Measurements from ENCODE around the gene MDC1.

The MDC1 gene

DNA sequence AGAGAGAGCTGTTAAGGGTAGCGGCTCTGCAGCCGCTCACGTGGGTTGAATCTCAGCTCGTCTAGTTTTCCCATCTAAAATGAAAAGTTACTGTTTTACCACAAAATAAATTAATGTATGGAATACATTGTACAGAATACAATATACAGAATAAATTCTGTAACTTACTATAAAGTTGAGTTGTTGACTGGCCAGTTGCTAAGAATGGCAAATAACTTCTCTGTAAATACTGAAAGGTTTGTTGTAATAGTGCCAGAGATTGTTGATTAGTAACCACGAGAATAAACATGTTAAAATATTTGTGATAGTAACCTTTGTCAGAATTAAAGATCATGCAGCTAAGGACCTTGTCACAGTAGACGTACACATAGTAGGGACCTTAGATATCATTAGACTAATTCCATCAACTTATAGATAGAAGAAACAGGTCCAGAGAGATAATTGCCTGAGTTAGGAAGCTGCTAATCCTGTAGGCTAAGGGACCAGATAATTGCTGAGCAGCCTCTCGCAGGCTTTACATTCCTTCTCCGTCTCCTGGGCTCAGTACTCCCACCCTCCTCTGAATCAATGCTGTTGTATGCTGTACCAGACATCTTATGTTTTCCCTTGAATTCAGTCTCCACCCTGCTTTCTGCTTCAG lies 25.8 kb downstream of the MDC1 start:
- no peak for DNase-seq

DNA sequence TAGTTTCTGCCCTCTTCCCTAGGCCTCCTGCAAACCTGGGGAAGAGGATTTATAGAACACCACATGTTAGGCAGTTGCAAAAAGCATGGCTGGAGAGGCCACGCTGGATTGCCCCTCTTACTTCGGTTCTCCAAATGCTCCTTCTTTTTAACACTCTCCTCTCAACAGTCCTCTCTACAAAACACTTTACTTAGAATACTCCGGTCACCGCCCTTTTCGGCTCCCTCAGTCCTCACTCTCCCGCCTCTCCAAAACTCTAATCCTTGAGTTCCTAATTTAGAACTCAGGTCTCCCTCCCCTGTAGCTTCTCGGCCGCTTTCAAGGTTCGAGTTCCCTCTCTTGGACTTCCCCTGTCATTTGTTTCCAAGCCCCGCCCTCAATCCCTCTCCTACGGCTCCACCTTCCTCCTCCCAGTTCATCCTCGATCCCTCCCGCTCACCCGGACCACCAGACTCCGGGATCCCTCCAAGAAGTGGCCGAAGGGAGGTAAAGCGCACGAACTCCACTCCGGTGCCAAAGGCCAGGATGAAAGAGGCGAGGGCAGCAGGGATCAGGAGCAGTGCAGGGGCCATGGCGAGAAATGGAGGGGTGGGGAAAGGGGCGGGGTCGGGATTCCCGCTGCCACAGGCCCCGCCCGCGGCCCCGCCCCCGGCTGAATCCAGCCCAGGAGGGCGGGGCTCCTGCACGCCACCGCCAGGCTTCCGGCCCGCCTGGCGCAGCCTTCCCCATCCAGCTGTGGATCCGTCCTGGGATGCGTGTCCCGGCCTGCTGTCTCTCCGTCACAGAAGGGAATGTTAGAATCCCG lies 26.5 kb downstream of the MDC1 start, which contains the start of gene NRM:
NRM (minus strand) TSS at position 582 of the 805 bp plus-strand sequence; CDS start at position 572, 10 bp downstream.
- peak; percentile 40 for DNase-seq

DNA sequence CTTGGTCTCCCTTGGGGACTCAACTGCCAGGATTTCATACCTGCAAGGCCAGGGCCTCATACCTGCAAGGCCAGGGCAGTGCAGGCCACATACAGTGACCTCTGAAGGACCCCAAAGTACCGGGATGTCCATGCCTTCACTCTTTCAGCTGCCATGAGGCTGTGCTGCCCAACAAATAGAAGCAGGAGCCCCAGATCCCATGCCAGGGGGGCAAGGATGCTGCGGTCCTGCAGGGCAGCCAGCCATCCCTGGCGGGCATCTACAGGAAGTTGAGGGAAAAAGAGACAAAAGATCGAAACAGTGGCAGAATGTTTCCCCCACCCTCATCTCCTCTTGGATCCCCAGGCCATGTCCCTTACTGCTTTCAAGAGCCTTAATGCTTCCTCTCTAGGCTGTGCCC lies 27.1 kb downstream of the MDC1 start:
- no peak for DNase-seq

DNA sequence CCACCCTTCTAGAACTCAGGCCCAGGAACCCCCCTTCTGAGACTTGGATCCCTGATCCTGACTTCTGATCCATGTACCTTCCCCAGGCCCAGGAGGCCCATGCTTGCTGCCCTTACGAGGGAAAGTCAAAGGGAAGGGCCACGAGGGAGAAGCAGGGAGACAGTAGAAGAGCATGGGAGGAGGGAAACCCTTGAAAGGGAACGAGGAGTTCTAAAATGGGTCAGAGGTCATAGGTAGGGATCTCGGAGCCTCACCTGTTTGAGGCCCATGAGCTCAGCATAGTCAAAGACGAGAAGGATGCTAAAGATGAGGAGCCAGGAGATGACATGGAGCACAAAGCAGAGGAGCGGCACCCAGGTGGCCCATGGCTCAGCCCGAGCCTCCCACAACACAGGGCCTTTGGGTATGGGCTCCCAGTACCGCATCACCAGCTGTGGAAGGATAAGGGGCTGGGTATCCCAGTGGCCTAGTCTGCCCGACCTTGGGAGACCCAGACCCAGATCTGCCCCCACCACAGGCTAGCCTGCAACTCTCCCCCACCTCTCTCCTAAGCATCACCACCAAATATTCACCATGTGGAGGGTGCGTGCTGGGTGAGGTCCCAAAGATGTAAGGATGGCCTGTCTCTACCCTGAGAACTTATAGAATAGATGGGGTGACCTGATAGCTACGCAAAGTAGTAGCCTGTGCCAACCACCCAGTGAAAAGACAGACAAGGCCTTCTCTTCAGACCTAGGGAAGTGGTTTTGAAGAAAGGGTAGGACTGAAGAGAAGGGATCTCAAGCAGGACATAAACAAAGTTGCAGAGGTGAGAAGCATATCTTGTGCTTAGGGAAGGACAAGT lies 27.8 kb downstream of the MDC1 start:
- DNase-seq, result no peak

DNA sequence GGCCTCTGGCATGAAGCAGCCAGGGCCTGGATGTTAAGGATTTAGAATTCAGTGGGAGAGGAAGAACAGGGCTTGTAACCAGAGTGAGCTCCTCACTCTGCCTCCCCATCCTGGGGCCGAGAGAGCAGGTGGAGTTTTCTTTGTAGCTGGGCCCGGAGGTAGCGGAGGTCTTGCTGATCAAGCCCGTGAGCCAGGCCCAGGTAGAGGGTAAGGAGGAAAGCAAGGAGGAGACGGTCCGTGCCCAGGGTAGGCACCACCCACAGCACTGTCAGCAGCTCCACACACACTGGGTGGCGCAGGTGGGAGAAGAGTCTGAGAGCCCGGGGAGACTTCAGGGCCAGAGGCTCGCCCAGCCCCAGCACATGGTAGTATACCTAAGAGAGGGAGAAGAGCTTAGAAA lies 28.5 kb downstream of the MDC1 start:
- DNase-seq, result no peak

DNA sequence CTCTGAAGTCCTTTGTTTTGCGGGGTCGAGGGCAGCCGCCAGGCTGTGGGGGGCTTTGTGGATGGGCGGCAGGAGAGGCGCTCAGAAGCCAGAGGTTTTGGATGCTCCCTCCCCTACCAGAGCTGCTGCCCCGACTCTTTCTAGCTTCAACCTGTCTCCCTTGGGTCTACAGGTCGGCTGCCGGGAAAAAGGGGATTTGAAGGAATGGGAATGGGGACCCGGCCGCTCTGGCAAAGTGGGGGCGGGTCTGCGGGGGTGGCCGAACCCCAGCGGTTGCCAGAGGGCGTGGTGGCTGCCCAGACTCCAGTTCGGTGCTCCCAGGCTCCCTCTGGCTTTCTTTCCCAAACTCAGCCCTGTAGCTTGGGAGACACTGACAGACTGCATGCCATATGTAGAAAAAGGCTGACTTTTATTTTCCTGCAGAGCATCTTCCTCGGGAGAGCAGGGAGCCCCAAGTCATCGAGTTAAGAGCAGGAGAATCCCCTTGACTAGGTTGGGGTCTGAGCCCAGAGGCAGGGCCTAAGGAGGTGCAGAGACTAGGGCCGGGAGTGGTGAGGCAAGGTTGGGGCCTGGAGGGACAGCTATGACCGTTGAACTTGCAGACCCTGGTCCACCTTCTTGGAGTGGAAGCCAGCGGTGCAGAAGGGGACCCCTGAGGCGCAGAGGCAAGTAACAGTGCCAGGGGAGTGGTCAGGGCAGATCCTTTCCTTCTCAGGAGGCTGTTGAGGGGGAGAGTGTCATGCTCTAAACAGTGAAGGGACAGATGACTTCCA lies 29.2 kb downstream of the MDC1 start:
- DNase-seq, result no peak

DNA sequence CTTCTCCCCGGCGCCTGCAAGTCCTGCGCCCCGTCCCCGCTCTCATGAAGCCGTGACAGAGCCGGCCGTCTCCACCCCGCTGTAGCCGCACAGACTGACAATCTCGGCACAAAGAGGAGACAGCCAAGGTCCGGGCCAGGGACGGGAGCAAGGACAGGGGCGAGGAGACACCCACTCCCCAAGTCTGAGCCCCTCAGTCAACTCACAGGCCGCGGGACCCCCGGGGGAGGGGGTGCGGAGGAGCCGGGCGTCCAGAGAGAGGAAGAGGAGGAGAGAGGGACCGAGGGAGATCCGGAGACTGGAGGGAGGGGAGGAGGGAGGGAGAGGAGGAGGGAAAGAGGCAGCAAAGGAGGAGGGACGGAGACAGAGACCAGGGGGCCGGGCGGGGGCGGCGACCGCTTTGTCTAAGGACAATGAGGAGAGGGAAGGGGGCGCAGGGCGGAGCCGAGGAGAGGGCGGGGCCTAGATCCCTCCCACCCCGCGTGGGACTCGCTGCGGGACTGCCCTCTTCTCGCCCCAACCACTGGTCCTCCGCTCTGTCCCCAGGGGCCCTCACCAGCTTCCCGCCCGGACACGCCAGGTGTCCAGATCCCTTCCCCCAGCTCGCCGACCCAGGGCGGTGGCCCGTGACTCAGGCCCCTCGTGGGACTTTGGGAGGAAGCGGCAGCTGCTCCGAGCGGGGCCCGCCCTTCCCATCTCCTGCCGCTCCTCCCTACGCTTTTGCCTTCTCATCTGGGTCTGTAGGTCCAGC lies 30.0 kb downstream of the MDC1 start:
- DNase-seq, result peak; percentile 76

DNA sequence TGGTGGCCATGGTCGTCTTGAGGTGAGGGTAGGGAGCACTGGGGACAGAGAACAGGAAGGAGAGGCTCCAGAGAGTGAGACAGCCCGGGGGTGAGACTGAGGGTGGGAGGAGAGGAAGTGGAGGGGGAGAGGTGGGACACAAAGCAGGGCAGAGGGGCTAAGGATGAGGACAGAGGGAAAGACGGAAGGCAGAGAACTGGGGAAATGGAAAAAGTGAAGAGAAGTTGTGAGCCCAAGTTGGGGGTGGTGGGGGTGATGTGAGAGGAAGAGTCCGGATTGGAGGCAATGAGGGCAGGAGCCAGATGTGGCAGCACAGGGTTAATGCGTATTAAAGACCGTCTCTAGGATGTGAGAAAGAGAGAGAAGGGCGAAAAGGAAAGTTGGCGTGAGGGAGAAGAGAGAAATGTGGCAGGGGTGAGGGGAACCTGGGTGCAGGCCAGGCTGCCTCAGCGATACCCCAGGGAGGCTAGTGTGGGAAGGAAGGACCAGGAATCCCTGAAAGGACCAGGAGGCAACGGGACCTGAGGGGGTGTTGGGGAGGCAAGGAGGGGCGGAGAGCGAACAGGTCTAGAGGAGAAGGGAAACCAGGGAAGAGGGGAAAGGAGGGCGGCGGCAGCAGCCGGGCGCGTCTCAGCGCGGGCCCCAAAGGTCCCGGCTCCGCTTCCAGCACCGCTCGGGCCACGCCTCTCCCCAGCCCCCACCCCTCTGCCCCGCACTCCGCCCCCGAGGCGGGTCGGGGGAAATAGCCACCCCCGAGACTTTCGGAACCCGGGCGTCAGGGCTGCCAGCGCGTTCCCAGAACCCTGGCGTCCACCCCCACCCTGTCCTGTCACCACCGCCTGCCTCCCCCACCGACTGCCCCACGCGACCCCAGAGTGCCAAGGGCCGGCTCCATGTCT lies 30.8 kb downstream of the MDC1 start, which contains the start of gene PPP1R18:
PPP1R18 (minus strand) TSS at position 637 of the 899 bp plus-strand sequence; CDS start at position 10, 627 bp downstream.
- DNase-seq, result peak; percentile 74

DNA sequence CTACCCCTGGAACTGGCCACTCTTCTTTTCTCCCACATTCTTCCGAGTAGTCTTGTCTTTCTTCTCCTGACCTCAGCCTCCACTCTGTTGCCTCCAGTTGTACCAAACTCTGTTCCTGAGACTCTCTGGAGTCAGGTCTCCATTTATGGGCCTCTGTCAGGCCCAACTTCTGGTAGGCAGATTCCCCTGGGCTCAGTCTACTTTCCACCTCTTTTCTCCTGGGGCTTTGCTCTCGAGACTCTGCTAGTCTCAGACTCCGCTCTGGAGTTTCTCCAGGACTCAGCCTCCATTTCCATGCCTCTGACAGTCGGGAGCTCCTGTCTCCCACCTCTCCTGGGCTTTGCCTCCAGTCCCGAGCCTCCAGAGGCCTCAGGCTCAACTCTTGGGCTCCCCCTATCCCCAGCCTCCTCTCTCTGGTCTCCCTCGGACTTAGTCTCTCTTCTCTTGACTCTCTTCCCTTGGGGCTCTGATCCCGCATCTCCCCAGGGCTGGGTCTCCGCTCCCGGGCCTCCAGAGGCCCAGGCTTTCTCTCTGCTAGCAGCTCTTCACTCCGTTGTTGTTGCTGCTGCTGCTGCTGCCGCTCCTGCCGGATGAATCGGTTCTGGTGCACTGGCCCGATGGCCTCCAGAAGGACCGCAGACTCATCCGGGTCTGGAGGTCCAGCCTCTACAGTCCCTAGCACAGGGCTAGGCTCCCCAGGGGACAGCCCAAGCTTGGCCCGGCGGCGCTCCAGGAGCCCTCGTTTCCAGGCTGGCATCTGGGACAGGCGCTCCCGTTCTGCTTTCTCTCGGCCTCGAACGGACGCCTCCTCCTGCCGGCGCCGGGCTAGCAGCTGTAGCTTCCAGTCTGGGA lies 31.7 kb downstream of the MDC1 start:
- DNase-seq, result peak; percentile 22

DNA sequence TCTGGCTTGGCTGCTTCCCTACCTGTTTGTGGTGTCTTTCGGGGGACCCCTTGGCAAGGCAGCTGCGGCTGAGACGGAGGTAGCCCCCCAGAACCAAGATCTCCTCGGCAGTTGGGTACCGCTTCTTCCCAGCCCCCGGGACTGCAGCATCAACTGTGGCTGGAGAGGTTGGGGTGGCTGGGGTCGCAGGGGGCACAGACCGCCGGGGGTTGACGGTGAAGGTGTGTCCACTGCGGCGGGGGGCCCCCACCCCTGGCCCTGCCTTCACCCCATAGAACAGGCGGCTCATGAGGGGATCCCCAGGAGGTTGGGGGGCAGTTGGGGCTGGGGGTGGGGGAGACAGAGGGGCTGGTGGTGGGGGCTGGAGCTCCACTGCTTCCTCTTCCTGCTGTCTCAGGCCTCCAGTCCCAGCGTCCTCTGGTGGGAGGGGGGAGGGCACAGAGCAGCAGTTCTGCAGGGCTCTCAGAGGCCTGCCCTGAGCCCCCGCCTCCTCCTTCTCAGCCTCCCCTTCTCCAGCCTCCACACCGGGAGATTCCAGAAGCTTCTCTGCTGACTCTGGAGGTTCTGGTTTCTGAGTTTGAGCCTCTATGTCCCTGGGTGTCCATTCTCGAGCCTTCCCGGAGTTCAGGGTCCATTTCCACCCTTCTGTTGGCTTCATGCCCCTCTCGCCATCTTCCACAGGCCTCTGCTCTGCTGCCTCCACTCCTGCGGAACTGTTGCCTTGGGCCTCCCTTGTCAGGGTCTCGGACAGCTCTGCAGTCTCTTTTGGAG lies 32.5 kb downstream of the MDC1 start:
- peak; percentile 59 for DNase-seq

DNA sequence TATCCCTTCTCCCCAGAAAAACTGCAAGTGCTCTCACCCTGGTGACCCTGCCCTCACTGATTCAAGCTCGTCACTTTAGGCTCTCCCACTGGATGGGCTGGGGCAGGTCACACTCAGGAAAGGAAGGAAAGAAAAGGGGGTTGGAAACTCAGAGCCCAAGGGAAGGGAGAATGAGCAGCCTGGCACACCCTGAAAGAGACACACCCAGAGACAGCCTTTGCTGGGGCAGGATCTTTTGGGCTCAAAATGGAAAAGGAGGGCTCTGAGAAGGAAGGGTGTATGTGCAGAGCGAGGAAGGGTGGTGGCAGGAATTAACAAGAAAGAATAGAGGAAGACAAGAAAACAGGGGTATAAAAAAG lies 33.1 kb downstream of the MDC1 start:
- DNase-seq, result no peak

DNA sequence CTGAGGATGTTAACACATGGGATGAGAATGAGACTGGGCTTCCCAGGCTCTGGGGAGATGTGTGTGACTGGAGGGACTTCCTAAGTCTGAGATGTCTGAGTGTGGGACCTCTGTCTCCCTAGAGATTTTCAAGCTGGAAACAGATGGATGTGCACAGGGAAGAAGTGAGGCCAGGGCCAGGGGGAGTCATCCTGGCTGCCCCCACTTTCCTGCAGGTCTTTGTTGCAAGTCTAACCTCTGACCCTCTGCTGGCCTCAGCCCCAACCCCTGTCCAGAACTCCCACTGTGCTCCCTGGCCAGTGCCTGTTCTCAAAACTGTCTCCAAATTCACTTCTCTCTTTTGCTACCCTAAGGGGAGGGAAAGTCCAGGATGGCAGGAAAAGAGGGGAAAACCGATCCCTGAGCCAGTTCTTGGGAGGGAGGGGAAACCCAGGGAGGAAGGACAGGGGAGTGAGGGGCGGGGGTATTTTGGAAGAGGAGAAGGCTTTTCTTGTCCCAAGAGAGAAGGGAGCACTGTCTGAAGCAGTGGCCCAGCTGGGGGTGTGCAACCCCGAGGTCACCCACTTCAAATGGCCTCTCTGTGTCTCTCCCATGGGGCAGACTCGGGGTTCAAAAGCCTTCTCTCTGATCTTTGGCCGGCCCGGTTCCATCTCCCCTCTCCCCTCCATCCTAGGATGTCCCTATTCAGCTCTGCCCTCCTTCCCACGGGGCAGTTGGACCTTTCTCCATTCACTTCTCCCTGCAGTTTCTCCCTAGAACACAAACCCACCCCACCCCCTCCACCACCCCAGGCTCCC lies 33.7 kb downstream of the MDC1 start:
- no peak for DNase-seq

DNA sequence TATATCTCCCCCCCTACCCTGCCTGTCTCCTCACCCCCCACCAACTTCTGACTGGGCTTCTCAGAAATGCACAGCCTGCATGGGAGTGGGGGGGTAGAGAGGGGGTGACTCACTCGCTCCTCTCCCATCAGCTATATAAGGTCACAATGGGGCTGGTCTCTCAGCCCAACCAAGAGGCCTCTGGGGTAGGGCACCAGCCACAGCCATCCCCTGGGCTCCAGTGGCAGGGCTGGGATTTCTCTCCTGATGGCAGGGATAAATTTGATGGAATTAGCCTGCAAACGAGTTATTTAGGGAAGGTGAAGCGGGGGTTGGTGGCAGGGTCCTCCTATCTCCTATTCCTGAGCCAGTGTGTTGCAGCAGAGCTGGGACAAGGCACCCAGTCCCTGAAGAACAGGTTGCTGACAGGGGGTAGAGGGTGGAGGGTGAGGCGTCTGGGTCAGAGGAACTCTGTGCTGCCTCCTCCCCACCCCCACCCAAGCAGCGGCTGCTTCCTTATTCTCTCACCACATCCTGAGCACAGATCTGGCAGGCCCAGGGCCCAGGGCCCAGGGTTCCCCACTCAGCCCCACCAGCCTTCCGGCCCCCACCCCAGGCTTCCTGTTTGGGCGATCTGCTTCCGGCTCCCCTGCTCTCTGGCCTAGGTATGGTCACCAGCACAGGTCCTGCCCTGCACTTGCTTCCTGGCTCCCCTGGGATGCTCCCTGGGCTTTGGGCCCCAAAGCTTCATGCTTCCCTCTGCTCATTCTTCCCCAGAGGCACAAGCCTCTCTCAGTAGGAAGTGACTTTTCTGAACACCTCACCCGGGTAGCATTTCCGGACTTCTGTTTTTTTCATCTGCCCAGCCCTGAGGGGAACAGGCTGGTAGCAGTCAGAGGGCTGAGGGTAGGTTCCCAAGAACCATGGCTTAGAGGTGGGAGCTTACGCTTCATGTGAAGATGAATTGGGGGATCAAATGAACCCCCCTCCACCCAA lies 34.7 kb downstream of the MDC1 start:
- peak; percentile 90 for DNase-seq

DNA sequence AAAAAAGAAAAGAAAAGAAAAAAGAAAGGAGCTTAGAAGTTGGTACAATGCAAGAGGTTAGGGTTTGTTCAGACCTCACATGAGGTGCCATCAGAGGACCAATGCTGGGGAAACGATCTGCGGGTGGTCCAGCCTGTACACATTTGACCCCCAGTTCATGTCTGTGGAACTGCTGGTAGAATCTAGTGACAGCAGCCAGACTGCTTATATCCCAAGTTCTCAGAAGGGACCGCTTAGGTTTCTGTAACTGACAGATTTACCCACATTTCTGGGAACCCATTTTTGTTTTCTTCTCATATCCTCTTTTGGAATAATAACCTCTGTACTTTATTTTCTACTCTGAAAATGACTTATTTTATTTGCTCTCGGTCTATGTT lies 35.3 kb downstream of the MDC1 start:
- no peak for DNase-seq

DNA sequence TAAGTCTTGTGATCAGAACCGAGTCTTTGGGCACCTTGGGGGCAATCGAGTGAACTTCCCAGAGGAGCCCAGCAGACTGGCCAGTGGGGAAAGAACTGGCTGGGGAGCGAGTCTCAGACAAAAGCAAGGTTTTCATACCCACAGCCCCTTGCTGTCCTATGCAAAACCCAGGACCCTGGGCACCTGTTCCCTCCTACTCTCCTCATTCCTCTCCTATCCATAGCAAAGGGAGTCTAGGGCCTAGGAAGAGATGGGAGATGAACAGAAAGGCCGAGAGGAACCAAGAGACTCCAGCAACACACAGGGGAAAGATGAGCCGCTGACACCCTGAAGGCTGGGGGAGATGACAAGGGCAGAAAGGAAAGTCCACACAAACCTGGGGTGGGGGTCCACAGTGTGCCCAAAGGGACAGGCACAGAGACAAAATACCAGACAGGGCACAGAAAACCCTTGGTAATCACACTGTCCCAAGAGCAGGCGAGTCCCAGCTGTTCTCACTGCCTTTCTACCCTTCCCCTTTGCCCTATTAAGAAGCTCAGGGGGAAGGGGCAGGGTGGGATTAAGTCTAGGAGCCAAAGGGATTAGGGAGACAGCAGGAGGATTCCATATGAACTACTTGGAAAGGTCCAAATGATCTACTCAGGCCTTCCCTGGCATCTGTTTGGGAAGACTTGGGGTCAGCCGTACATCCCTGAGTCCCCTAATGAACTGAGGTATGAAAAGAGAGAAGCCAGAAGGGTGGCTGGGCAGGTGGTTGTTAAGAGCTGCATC lies 37.1 kb downstream of the MDC1 start:
- no peak for DNase-seq

Data from CD4-positive, alpha-beta T cell treated with Interleukin-4 for 4 hours (primary cell).